NAMALWA (cell line): ENCODE results near the gene SLC11A1.
A peak's percentile ranks its signal among the peaks of the same experiment; 100 is the strongest.

Experiments used
- DNase-seq: peaks from one replicate; pipeline ENCODE4 v3.0.0-alpha.2; 2015; ENCODE audit warnings: low spot score

Gene SLC11A1

GRCh38 chr2:218381916-218382366, at the start of gene SLC11A1:
Gene SLC11A1 (plus strand): TSS chr2:218382273. CDS start chr2:218382369, 96 bp downstream.
- no peak for DNase-seq

- peak; percentile 24 for DNase-seq
Measured at GRCh38 chr2:218332288-218332687, 49.8 kb upstream of the SLC11A1 start.

GRCh38 chr2:218332920-218333645, 49.0 kb upstream of the SLC11A1 start:
- DNase-seq: peak; percentile 71

GRCh38 chr2:218334531-218334930, 47.5 kb upstream of the SLC11A1 start:
- peak; percentile 87 for DNase-seq

- DNase-seq: no peak
Measured at GRCh38 chr2:218340656-218341055, 41.4 kb upstream of the SLC11A1 start.

- DNase-seq: no peak
Measured at GRCh38 chr2:218341381-218341780, 40.7 kb upstream of the SLC11A1 start.

- no peak for DNase-seq
Measured at GRCh38 chr2:218342837-218343236, 39.2 kb upstream of the SLC11A1 start.

GRCh38 chr2:218343591-218343990, 38.5 kb upstream of the SLC11A1 start:
- DNase-seq: no peak

GRCh38 chr2:218344090-218344754, 37.9 kb upstream of the SLC11A1 start:
- no peak for DNase-seq

GRCh38 chr2:218344755-218345417, 37.2 kb upstream of the SLC11A1 start:
- no peak for DNase-seq

GRCh38 chr2:218345491-218346236, 36.4 kb upstream of the SLC11A1 start:
- no peak for DNase-seq

- no peak for DNase-seq
Measured at GRCh38 chr2:218347172-218347571, 34.9 kb upstream of the SLC11A1 start.

GRCh38 chr2:218354045-218354444, 28.0 kb upstream of the SLC11A1 start:
- DNase-seq: no peak

GRCh38 chr2:218354850-218355443, 27.1 kb upstream of the SLC11A1 start:
- no peak for DNase-seq

GRCh38 chr2:218357236-218358177, 24.6 kb upstream of the SLC11A1 start:
- no peak for DNase-seq

GRCh38 chr2:218360453-218360852, 21.6 kb upstream of the SLC11A1 start:
- DNase-seq: no peak

GRCh38 chr2:218362606-218363005, 19.5 kb upstream of the SLC11A1 start:
- no peak for DNase-seq

- DNase-seq: no peak
Measured at GRCh38 chr2:218363736-218364135, 18.3 kb upstream of the SLC11A1 start.

- DNase-seq: no peak
Measured at GRCh38 chr2:218364196-218364595, 17.9 kb upstream of the SLC11A1 start.

- DNase-seq: no peak
Measured at GRCh38 chr2:218366621-218367414, 15.3 kb upstream of the SLC11A1 start.
